HG02852 (cell line): ENCODE results near the gene CHSY1.
"Not testable (repeated sequence)": the region's sequence is repeated elsewhere in the genome, so short reads cannot be mapped to it uniquely, and the experiment has no call there.

ENCODE experiments used
- ATAC-seq: cut with Tn5 transposase; IDR thresholded peaks from one replicate; pipeline ENCODE4 v1.9.1; 2021; ENCODE audit warnings: mild to moderate bottlenecking, moderate library complexity; ENCODE audit not compliant: unreplicated experiment

CHSY1 gene

GRCh38 chr15:101244889-101245668, 6.8 kb downstream of the CHSY1 start:
- ATAC-seq: no peak

GRCh38 chr15:101244036-101244781, 7.6 kb downstream of the CHSY1 start:
- no peak for ATAC-seq

- no peak for ATAC-seq
Observed at GRCh38 chr15:101243420-101243819, 8.4 kb downstream of the CHSY1 start.

- no peak for ATAC-seq
Observed at GRCh38 chr15:101242999-101243336, 8.9 kb downstream of the CHSY1 start.

- peak; percentile 89 for ATAC-seq
Observed at GRCh38 chr15:101242160-101242998, 9.5 kb downstream of the CHSY1 start.

- no peak for ATAC-seq
Observed at GRCh38 chr15:101240358-101240757, 11.5 kb downstream of the CHSY1 start.

GRCh38 chr15:101239724-101240136, 12.1 kb downstream of the CHSY1 start:
- ATAC-seq: no peak

- ATAC-seq: no peak
Observed at GRCh38 chr15:101237251-101237650, 14.6 kb downstream of the CHSY1 start.

GRCh38 chr15:101233651-101234280, 18.1 kb downstream of the CHSY1 start:
- ATAC-seq: no peak

- ATAC-seq: no peak
Observed at GRCh38 chr15:101232677-101233076, 19.2 kb downstream of the CHSY1 start.

- ATAC-seq: no peak
Observed at GRCh38 chr15:101228313-101228712, 23.5 kb downstream of the CHSY1 start.

GRCh38 chr15:101225658-101226057, 26.2 kb downstream of the CHSY1 start:
- ATAC-seq: no peak

- no peak for ATAC-seq
Observed at GRCh38 chr15:101221902-101222301, 29.9 kb downstream of the CHSY1 start.

GRCh38 chr15:101220060-101220459, 31.8 kb downstream of the CHSY1 start:
- no peak for ATAC-seq

GRCh38 chr15:101219441-101219840, 32.4 kb downstream of the CHSY1 start:
- ATAC-seq: no peak

- no peak for ATAC-seq
Observed at GRCh38 chr15:101217446-101217845, 34.4 kb downstream of the CHSY1 start.

GRCh38 chr15:101216100-101216499, 35.7 kb downstream of the CHSY1 start:
- no peak for ATAC-seq

- no peak for ATAC-seq
Observed at GRCh38 chr15:101215681-101216080, 36.2 kb downstream of the CHSY1 start.

- not testable (repeated sequence) for ATAC-seq
Observed at GRCh38 chr15:101214435-101215097, 37.3 kb downstream of the CHSY1 start.

- no peak for ATAC-seq
Observed at GRCh38 chr15:101213570-101213969, 38.3 kb downstream of the CHSY1 start.
